GM23338 (cell line): Measurements from ENCODE around the gene NRN1.

ENCODE experiments used
- CREB1 ChIP-seq: fragments of 250-450 bp; sonication (Bioruptor Pico); IDR thresholded peaks from 2 replicates; pipeline ENCODE4 v1.5.0; 2020; ENCODE audit warnings: low read depth, mild to moderate bottlenecking, moderate library complexity
- EZH2 ChIP-seq: fragments of 200-600 bp; sonication (generic); IDR thresholded peaks from one replicate; pipeline ENCODE4 v1.8.0; 2017; ENCODE audit warnings: antibody characterized with exemption, mild to moderate bottlenecking, low read depth; ENCODE audit not compliant: unreplicated experiment
- EZH2phosphoT487 ChIP-seq: fragments of 200-600 bp; sonication (generic); IDR thresholded peaks from one replicate; pipeline ENCODE4 v1.8.1; 2018; ENCODE audit warnings: antibody characterized with exemption; ENCODE audit not compliant: unreplicated experiment
- JUNB ChIP-seq: IDR thresholded peaks from one replicate; pipeline ENCODE4 v1.6.1; 2016; ENCODE audit warnings: antibody characterized with exemption; ENCODE audit not compliant: unreplicated experiment
- NANOG ChIP-seq: IDR thresholded peaks from 2 replicates; pipeline ENCODE4 v1.6.1; 2016; ENCODE audit warnings: antibody characterized with exemption, borderline replicate concordance
- POLR2AphosphoS5 ChIP-seq: IDR thresholded peaks from 2 replicates; pipeline ENCODE4 v1.6.1; 2016; ENCODE audit warnings: antibody characterized with exemption, low read depth
- STAT1 ChIP-seq: IDR thresholded peaks from one replicate; pipeline ENCODE4 v1.6.1; 2016; ENCODE audit warnings: antibody characterized with exemption; ENCODE audit not compliant: unreplicated experiment
- ZNF114 ChIP-seq: fragments of 250-450 bp; sonication (Bioruptor Pico); IDR thresholded peaks from 2 replicates; pipeline ENCODE4 v1.5.0; 2020; ENCODE audit warnings: mild to moderate bottlenecking, moderate library complexity
- ZNF331 ChIP-seq: fragments of 250-450 bp; sonication (Bioruptor Pico); IDR thresholded peaks from 2 replicates; pipeline ENCODE4 v1.5.0; 2020; ENCODE audit warnings: low read depth, mild to moderate bottlenecking, moderate library complexity
- TF ChIP-seq, protein P1 (sequence below), 2 experiments: fragments of 200-600 bp in 1 of 2; sonication (generic) in 1 of 2; conservative IDR thresholded peaks; 2 replicates each; pipeline versions ENCODE4 v1.5.1 to v1.6.1; 2016 to 2017; ENCODE audit warnings: antibody characterized with exemption in 2 of 2, low read depth in 2 of 2, mild to moderate bottlenecking in 2 of 2, moderate library complexity in 1 of 2
- TF ChIP-seq, protein P2 (sequence below): IDR thresholded peaks from 2 replicates; pipeline ENCODE4 v1.6.1; 2016; ENCODE audit warnings: antibody characterized with exemption
- TF ChIP-seq, protein P3 (sequence below): IDR thresholded peaks from one replicate; pipeline ENCODE4 v1.6.1; 2018; ENCODE audit warnings: antibody characterized with exemption; ENCODE audit not compliant: unreplicated experiment
- TF ChIP-seq, protein P4 (sequence below): fragments of 250-450 bp; sonication (Bioruptor Pico); IDR thresholded peaks from 2 replicates; pipeline ENCODE4 v1.5.0; 2020; ENCODE audit warnings: mild to moderate bottlenecking, moderate library complexity

DNA sequence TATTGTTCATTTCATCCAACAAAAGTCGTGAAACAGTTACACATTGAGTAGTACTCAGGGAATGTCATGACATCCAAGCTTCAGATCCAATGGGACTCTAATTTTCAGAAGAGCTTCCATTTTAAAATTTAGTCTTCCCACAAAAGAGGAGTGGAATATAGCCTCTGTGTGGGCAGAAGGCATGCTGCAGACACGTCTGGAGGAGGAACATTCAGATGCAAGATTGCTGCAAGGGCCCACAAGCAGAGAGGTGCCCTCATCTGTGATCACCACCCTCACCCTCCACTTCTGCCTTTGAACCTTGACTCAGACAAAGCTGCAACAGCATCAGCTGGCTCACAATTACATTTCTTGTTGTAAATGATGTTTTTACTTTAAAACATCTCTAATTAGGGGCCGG is 29.9 kb downstream of the NRN1 start:
- no peak for TF ChIP-seq EZH2phosphoT487
- TF ChIP-seq, protein P1, sequence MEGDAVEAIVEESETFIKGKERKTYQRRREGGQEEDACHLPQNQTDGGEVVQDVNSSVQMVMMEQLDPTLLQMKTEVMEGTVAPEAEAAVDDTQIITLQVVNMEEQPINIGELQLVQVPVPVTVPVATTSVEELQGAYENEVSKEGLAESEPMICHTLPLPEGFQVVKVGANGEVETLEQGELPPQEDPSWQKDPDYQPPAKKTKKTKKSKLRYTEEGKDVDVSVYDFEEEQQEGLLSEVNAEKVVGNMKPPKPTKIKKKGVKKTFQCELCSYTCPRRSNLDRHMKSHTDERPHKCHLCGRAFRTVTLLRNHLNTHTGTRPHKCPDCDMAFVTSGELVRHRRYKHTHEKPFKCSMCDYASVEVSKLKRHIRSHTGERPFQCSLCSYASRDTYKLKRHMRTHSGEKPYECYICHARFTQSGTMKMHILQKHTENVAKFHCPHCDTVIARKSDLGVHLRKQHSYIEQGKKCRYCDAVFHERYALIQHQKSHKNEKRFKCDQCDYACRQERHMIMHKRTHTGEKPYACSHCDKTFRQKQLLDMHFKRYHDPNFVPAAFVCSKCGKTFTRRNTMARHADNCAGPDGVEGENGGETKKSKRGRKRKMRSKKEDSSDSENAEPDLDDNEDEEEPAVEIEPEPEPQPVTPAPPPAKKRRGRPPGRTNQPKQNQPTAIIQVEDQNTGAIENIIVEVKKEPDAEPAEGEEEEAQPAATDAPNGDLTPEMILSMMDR (conservative IDR thresholded peaks at IDR 0.05; ENCODE audit: low read depth in 2 of 2) = no peak
- no peak for TF ChIP-seq POLR2AphosphoS5
- no peak for TF ChIP-seq NANOG
- no peak for TF ChIP-seq ZNF331 (CRISPR knock-in tag)
- TF ChIP-seq, protein P2, sequence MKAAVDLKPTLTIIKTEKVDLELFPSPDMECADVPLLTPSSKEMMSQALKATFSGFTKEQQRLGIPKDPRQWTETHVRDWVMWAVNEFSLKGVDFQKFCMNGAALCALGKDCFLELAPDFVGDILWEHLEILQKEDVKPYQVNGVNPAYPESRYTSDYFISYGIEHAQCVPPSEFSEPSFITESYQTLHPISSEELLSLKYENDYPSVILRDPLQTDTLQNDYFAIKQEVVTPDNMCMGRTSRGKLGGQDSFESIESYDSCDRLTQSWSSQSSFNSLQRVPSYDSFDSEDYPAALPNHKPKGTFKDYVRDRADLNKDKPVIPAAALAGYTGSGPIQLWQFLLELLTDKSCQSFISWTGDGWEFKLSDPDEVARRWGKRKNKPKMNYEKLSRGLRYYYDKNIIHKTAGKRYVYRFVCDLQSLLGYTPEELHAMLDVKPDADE = no peak
- no peak for TF ChIP-seq EZH2
- no peak for TF ChIP-seq JUNB
- TF ChIP-seq, protein P3, sequence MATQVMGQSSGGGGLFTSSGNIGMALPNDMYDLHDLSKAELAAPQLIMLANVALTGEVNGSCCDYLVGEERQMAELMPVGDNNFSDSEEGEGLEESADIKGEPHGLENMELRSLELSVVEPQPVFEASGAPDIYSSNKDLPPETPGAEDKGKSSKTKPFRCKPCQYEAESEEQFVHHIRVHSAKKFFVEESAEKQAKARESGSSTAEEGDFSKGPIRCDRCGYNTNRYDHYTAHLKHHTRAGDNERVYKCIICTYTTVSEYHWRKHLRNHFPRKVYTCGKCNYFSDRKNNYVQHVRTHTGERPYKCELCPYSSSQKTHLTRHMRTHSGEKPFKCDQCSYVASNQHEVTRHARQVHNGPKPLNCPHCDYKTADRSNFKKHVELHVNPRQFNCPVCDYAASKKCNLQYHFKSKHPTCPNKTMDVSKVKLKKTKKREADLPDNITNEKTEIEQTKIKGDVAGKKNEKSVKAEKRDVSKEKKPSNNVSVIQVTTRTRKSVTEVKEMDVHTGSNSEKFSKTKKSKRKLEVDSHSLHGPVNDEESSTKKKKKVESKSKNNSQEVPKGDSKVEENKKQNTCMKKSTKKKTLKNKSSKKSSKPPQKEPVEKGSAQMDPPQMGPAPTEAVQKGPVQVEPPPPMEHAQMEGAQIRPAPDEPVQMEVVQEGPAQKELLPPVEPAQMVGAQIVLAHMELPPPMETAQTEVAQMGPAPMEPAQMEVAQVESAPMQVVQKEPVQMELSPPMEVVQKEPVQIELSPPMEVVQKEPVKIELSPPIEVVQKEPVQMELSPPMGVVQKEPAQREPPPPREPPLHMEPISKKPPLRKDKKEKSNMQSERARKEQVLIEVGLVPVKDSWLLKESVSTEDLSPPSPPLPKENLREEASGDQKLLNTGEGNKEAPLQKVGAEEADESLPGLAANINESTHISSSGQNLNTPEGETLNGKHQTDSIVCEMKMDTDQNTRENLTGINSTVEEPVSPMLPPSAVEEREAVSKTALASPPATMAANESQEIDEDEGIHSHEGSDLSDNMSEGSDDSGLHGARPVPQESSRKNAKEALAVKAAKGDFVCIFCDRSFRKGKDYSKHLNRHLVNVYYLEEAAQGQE = no peak
- TF ChIP-seq CREB1 (CRISPR knock-in tag) = no peak
- no peak for TF ChIP-seq ZNF114 (CRISPR knock-in tag)
- no peak for TF ChIP-seq STAT1
- TF ChIP-seq, protein P4, sequence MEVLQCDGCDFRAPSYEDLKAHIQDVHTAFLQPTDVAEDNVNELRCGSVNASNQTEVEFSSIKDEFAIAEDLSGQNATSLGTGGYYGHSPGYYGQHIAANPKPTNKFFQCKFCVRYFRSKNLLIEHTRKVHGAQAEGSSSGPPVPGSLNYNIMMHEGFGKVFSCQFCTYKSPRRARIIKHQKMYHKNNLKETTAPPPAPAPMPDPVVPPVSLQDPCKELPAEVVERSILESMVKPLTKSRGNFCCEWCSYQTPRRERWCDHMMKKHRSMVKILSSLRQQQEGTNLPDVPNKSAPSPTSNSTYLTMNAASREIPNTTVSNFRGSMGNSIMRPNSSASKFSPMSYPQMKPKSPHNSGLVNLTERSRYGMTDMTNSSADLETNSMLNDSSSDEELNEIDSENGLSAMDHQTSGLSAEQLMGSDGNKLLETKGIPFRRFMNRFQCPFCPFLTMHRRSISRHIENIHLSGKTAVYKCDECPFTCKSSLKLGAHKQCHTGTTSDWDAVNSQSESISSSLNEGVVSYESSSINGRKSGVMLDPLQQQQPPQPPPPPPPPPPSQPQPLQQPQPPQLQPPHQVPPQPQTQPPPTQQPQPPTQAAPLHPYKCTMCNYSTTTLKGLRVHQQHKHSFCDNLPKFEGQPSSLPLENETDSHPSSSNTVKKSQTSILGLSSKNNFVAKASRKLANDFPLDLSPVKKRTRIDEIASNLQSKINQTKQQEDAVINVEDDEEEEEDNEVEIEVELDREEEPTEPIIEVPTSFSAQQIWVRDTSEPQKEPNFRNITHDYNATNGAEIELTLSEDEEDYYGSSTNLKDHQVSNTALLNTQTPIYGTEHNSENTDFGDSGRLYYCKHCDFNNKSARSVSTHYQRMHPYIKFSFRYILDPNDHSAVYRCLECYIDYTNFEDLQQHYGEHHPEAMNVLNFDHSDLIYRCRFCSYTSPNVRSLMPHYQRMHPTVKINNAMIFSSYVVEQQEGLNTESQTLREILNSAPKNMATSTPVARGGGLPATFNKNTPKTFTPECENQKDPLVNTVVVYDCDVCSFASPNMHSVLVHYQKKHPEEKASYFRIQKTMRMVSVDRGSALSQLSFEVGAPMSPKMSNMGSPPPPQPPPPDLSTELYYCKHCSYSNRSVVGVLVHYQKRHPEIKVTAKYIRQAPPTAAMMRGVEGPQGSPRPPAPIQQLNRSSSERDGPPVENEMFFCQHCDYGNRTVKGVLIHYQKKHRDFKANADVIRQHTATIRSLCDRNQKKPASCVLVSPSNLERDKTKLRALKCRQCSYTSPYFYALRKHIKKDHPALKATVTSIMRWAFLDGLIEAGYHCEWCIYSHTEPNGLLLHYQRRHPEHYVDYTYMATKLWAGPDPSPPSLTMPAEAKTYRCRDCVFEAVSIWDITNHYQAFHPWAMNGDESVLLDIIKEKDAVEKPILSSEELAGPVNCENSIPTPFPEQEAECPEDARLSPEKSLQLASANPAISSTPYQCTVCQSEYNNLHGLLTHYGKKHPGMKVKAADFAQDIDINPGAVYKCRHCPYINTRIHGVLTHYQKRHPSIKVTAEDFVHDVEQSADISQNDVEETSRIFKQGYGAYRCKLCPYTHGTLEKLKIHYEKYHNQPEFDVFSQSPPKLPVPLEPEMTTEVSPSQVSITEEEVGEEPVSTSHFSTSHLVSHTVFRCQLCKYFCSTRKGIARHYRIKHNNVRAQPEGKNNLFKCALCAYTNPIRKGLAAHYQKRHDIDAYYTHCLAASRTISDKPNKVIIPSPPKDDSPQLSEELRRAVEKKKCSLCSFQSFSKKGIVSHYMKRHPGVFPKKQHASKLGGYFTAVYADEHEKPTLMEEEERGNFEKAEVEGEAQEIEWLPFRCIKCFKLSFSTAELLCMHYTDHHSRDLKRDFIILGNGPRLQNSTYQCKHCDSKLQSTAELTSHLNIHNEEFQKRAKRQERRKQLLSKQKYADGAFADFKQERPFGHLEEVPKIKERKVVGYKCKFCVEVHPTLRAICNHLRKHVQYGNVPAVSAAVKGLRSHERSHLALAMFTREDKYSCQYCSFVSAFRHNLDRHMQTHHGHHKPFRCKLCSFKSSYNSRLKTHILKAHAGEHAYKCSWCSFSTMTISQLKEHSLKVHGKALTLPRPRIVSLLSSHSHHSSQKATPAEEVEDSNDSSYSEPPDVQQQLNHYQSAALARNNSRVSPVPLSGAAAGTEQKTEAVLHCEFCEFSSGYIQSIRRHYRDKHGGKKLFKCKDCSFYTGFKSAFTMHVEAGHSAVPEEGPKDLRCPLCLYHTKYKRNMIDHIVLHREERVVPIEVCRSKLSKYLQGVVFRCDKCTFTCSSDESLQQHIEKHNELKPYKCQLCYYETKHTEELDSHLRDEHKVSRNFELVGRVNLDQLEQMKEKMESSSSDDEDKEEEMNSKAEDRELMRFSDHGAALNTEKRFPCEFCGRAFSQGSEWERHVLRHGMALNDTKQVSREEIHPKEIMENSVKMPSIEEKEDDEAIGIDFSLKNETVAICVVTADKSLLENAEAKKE (CRISPR knock-in tag) = no peak
